H9 (cell line): Measurements from ENCODE around the gene ATF7. TPM values are rescaled to one million over a fixed set of nuclear protein-coding genes. Genes with fewer than 3 reads are reported as not detected.

Source experiments
- DNase-seq: peaks from one replicate; pipeline ENCODE4 v3.0.0-alpha.2; 2017
- H2AFZ ChIP-seq: one replicate; pipeline ENCODE4 v1.6.1; 2013; ENCODE audit warnings: mild to moderate bottlenecking, low read length, control low read depth, moderate library complexity
- H2AK5ac ChIP-seq: 2 replicates; pipeline ENCODE4 v1.6.1; 2013; ENCODE audit warnings: low read length, control low read depth, mixed read lengths; ENCODE audit not compliant: insufficient read length
- H2BK120ac ChIP-seq: one replicate; pipeline ENCODE4 v1.6.1; 2013; ENCODE audit warnings: low read depth, mild to moderate bottlenecking, low read length, control low read depth, inconsistent platforms; ENCODE audit not compliant: poor library complexity, severe bottlenecking
- H2BK12ac ChIP-seq: 2 replicates; pipeline ENCODE4 v1.6.1; 2013; ENCODE audit warnings: low read length, control low read depth, mixed read lengths, low read depth; ENCODE audit not compliant: insufficient read length
- H2BK15ac ChIP-seq: 2 replicates; pipeline ENCODE4 v1.6.1; 2013; ENCODE audit warnings: low read depth, low read length, control low read depth
- H2BK20ac ChIP-seq: one replicate; pipeline ENCODE4 v1.6.1; 2013; ENCODE audit warnings: low read depth, mild to moderate bottlenecking, low read length, control low read depth, inconsistent platforms; ENCODE audit not compliant: poor library complexity, severe bottlenecking
- H2BK5ac ChIP-seq: 2 replicates; pipeline ENCODE4 v1.6.1; 2013; ENCODE audit warnings: low read length, control low read depth, mixed read lengths; ENCODE audit not compliant: insufficient read length
- H3K14ac ChIP-seq: 2 replicates; pipeline ENCODE4 v1.6.1; 2013; ENCODE audit warnings: low read length, control low read depth; ENCODE audit not compliant: insufficient read depth
- H3K18ac ChIP-seq: 2 replicates; pipeline ENCODE4 v1.6.1; 2013; ENCODE audit warnings: low read depth, mild to moderate bottlenecking, mixed read lengths, low read length, control low read depth; ENCODE audit not compliant: insufficient read length
- H3K23ac ChIP-seq: 2 replicates; pipeline ENCODE4 v1.6.1; 2013; ENCODE audit warnings: low read length, control low read depth, mixed read lengths, low read depth; ENCODE audit not compliant: insufficient read length
- H3K23me2 ChIP-seq: 2 replicates; pipeline ENCODE4 v1.6.1; 2013; ENCODE audit warnings: low read depth, mild to moderate bottlenecking, mixed read lengths, low read length, control low read depth; ENCODE audit not compliant: insufficient read length, poor library complexity, severe bottlenecking
- H3K27ac ChIP-seq: 2 replicates; pipeline ENCODE4 v1.5.1; 2013; ENCODE audit warnings: low read length, control low read depth, mixed read lengths, low read depth; ENCODE audit not compliant: insufficient read length
- H3K27me3 ChIP-seq: 2 replicates; pipeline ENCODE4 v1.6.1; 2013; ENCODE audit warnings: low read length, control low read depth, inconsistent platforms; ENCODE audit not compliant: insufficient read depth
- H3K4ac ChIP-seq: 2 replicates; pipeline ENCODE4 v1.6.1; 2013; ENCODE audit warnings: low read depth, mild to moderate bottlenecking, control low read depth, inconsistent platforms, low read length, moderate library complexity
- H3K4me1 ChIP-seq: 2 replicates; pipeline ENCODE4 v1.6.1; 2013; ENCODE audit warnings: low read length, control low read depth, inconsistent platforms; ENCODE audit not compliant: insufficient read depth
- H3K4me2 ChIP-seq: 2 replicates; pipeline ENCODE4 v1.6.1; 2013; ENCODE audit warnings: low read length, control low read depth, mixed read lengths; ENCODE audit not compliant: insufficient read length, insufficient read depth
- H3K56ac ChIP-seq: 2 replicates; pipeline ENCODE4 v1.6.1; 2013; ENCODE audit warnings: low read depth, mild to moderate bottlenecking, mixed read lengths, low read length, control low read depth; ENCODE audit not compliant: insufficient read length
- H3K79me1 ChIP-seq: 2 replicates; pipeline ENCODE4 v1.6.1; 2013; ENCODE audit warnings: low read depth, mild to moderate bottlenecking, moderate library complexity, low read length, control low read depth, inconsistent platforms; ENCODE audit not compliant: insufficient read depth, poor library complexity, severe bottlenecking
- H3K79me2 ChIP-seq: 2 replicates; pipeline ENCODE4 v1.6.1; 2013; ENCODE audit warnings: low read length, control low read depth, inconsistent platforms; ENCODE audit not compliant: insufficient read depth
- H3K9ac ChIP-seq: 2 replicates; pipeline ENCODE4 v1.6.1; 2013; ENCODE audit warnings: low read length, control low read depth, mixed read lengths; ENCODE audit not compliant: insufficient read length; ENCODE audit errors: extremely low read depth
- H3K9me3 ChIP-seq: one replicate; pipeline ENCODE4 v1.6.1; 2013; ENCODE audit warnings: low read depth, low read length, inconsistent platforms; ENCODE audit not compliant: control insufficient read depth
- H3T11ph ChIP-seq: one replicate; pipeline ENCODE4 v1.6.1; 2013; ENCODE audit warnings: mild to moderate bottlenecking, low read length, control low read depth, inconsistent platforms
- H4K20me1 ChIP-seq: one replicate; pipeline ENCODE4 v1.6.1; 2013; ENCODE audit not compliant: control insufficient read depth, insufficient read length, insufficient read depth
- H4K5ac ChIP-seq: 2 replicates; pipeline ENCODE4 v1.6.1; 2013; ENCODE audit warnings: low read depth, mild to moderate bottlenecking, mixed read lengths, low read length, control low read depth; ENCODE audit not compliant: insufficient read length
- H4K8ac ChIP-seq: replicated peaks from 2 replicates; pipeline ENCODE4 v1.6.1; 2013; ENCODE audit warnings: low read length, control low read depth, mixed read lengths, low read depth; ENCODE audit not compliant: insufficient read length
- H4K91ac ChIP-seq: 2 replicates; pipeline ENCODE4 v1.6.1; 2013; ENCODE audit warnings: low read depth, mild to moderate bottlenecking, moderate library complexity, mixed read lengths, low read length, control low read depth; ENCODE audit not compliant: insufficient read length
- H3K27ac Mint-ChIP-seq, 3 experiments: 2 replicates in 2 of 3; 3 replicates in 1 of 3; pipeline ENCODE4 v1.8.0; 2020 to 2021; ENCODE audit warnings: mixed read lengths in 3 of 3, mild to moderate bottlenecking in 1 of 3, moderate library complexity in 1 of 3
- H3K27me3 Mint-ChIP-seq: 2 replicates; pipeline ENCODE4 v1.8.0; 2021; ENCODE audit warnings: low read depth, mild to moderate bottlenecking, moderate library complexity, mixed read lengths
- H3K36me3 Mint-ChIP-seq, 3 experiments: 2 replicates in 2 of 3; 3 replicates in 1 of 3; pipeline ENCODE4 v1.8.0; 2020 to 2021; ENCODE audit warnings: low read depth in 3 of 3, mixed read lengths in 3 of 3; ENCODE audit not compliant: insufficient read depth in 1 of 3
- H3K4me1 Mint-ChIP-seq, 2 experiments: 2 replicates each; pipeline ENCODE4 v1.8.0; 2020; ENCODE audit warnings: mixed read lengths in 2 of 2
- H3K4me3 Mint-ChIP-seq, 2 experiments: 2 replicates in 1 of 2; 3 replicates in 1 of 2; pipeline ENCODE4 v1.8.0; 2020 to 2021; ENCODE audit warnings: mild to moderate bottlenecking in 2 of 2, mixed read lengths in 2 of 2, moderate library complexity in 1 of 2
- H3K9me3 Mint-ChIP-seq, 2 experiments: 2 replicates in 1 of 2; 3 replicates in 1 of 2; pipeline ENCODE4 v1.8.0; 2020; ENCODE audit warnings: mild to moderate bottlenecking in 2 of 2, mixed read lengths in 2 of 2, moderate library complexity in 1 of 2
- WGBS: extraction: QIAGEN DNeasy Blood & Tissue Kit; methylation state at CpG from one replicate; pipeline ENCODE4 v1.1.7; 2013; ENCODE audit warnings: missing lambda C conversion rate, low lambda C conversion rate, mixed read lengths; ENCODE audit not compliant: insufficient read length; ENCODE audit errors: extremely low coverage; 5-methylcytosine and 5-hydroxymethylcytosine counted together
- total RNA-seq: library from RNA; stranded (reverse); gene quantifications from 2 replicates; pipeline ENCODE4 v1.2.1, GENCODE V29; 2021
- TF ChIP-seq, protein P1 (sequence below): fragments of 200-600 bp; sonication (generic); conservative IDR thresholded peaks from 3 replicates; pipeline ENCODE4 v1.8.0; 2021; ENCODE audit warnings: antibody characterized with exemption, mild to moderate bottlenecking

ATF7 gene
- total RNA-seq, 1 experiment from 2014 or later: 17.7 TPM

DNA sequence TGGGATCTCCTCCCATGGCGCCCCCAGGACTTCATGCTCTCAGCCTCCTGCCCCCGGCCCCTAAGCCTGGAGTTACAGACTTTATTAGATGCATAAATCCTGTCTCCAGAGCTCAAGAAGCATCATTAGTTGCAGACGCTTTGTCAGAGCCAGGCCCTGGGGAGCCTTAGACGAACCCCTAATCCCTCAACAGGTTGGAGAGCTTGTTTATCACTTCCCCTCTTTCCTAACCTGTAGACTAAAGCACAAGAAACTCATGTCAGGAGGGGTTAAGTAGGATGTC is 118.6 kb downstream of the ATF7 start:
- TF ChIP-seq, protein P1, sequence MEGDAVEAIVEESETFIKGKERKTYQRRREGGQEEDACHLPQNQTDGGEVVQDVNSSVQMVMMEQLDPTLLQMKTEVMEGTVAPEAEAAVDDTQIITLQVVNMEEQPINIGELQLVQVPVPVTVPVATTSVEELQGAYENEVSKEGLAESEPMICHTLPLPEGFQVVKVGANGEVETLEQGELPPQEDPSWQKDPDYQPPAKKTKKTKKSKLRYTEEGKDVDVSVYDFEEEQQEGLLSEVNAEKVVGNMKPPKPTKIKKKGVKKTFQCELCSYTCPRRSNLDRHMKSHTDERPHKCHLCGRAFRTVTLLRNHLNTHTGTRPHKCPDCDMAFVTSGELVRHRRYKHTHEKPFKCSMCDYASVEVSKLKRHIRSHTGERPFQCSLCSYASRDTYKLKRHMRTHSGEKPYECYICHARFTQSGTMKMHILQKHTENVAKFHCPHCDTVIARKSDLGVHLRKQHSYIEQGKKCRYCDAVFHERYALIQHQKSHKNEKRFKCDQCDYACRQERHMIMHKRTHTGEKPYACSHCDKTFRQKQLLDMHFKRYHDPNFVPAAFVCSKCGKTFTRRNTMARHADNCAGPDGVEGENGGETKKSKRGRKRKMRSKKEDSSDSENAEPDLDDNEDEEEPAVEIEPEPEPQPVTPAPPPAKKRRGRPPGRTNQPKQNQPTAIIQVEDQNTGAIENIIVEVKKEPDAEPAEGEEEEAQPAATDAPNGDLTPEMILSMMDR: no peak
- Histone ChIP-seq H3K18ac (no peak overlapping the region), H2BK120ac (no peak overlapping the region), H2BK15ac (no peak overlapping the region), H4K20me1 (no peaks in the 10 kb centered on the region), H2BK20ac (no peak overlapping the region), H3K27ac (no peak overlapping the region), H2BK12ac (no peak overlapping the region), H2BK5ac (no peak overlapping the region), H2AK5ac (no peak overlapping the region), H3K4me2 (no peak overlapping the region), H3K23ac (no peak overlapping the region), H3K27me3 (no peaks in the 10 kb centered on the region), H3K4me1 (no peaks in the 10 kb centered on the region), H3K14ac (no peak overlapping the region), H3K79me2 (no peaks in the 10 kb centered on the region), H4K8ac (no peak overlapping the region), H3K4ac (no peak overlapping the region), H4K5ac (no peak overlapping the region), H3K79me1 (no peaks in the 10 kb centered on the region), H3K56ac (no peak overlapping the region), H3T11ph (no peak overlapping the region), H3K9ac (no peak overlapping the region), H3K23me2 (no peaks in the 10 kb centered on the region), H3K9me3 (no peaks in the 10 kb centered on the region), H2AFZ (no peak overlapping the region), H4K91ac (no peak overlapping the region)
- H3K4me3 Mint-ChIP-seq: no peak overlapping the region
- H3K27me3 Mint-ChIP-seq: no peaks in the 10 kb centered on the region
- DNase-seq: no peak
- WGBS: no CpG with 5 or more reads among the region's 4 CpGs
- H3K27ac Mint-ChIP-seq: peak overlapping the region in 2 of 3 experiments; percentile 71 to 85; a peak in 5 of 7 replicates
- H3K36me3 Mint-ChIP-seq: peaks cover 19 to 36% (median 29%) of the 10 kb centered on the region in 3 experiments
- H3K9me3 Mint-ChIP-seq: no peaks in the 10 kb centered on the region
- peaks cover 5 to 11% of the 10 kb centered on the region in 2 experiments; a peak in 3 of 4 replicates for H3K4me1 Mint-ChIP-seq
